ENCODE measurements around the gene COBL.

COBL gene

GRCh38 chr7:51325261-51325676 is 8.7 kb upstream of the COBL start:
- intact Hi-C loops (cut with DNase I; ENCODE audit: low total_unique reads) = no loop called here
- Histone ChIP-seq H3K27ac (no peak overlapping the region), H3K36me3 (no peaks in the 10 kb centered on the region), H3K9me3 (no peaks in the 10 kb centered on the region), H3K4me1 (no peaks in the 10 kb centered on the region), H3K4me3 (no peak overlapping the region), H3K27me3 (peaks cover 0 to 9% of the 10 kb centered on the region in 2 donors)
- no peak for DNase-seq
- TF ChIP-seq, protein P1, sequence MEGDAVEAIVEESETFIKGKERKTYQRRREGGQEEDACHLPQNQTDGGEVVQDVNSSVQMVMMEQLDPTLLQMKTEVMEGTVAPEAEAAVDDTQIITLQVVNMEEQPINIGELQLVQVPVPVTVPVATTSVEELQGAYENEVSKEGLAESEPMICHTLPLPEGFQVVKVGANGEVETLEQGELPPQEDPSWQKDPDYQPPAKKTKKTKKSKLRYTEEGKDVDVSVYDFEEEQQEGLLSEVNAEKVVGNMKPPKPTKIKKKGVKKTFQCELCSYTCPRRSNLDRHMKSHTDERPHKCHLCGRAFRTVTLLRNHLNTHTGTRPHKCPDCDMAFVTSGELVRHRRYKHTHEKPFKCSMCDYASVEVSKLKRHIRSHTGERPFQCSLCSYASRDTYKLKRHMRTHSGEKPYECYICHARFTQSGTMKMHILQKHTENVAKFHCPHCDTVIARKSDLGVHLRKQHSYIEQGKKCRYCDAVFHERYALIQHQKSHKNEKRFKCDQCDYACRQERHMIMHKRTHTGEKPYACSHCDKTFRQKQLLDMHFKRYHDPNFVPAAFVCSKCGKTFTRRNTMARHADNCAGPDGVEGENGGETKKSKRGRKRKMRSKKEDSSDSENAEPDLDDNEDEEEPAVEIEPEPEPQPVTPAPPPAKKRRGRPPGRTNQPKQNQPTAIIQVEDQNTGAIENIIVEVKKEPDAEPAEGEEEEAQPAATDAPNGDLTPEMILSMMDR (IDR thresholded peaks at IDR 0.05) = no peak

GRCh38 chr7:51324206-51324898 is 7.7 kb upstream of the COBL start:
- Histone ChIP-seq H3K4me1 (no peaks in the 10 kb centered on the region), H3K36me3 (no peaks in the 10 kb centered on the region), H3K9me3 (no peaks in the 10 kb centered on the region), H3K27ac (no peak overlapping the region), H3K27me3 (peaks cover 0 to 10% of the 10 kb centered on the region in 2 donors), H3K4me3 (no peak overlapping the region)
- TF ChIP-seq, protein P1 (IDR thresholded peaks at IDR 0.05) = no peak
- intact Hi-C loops (cut with DNase I; ENCODE audit: low total_unique reads) = no loop called here
- DNase-seq = no peak

DNA sequence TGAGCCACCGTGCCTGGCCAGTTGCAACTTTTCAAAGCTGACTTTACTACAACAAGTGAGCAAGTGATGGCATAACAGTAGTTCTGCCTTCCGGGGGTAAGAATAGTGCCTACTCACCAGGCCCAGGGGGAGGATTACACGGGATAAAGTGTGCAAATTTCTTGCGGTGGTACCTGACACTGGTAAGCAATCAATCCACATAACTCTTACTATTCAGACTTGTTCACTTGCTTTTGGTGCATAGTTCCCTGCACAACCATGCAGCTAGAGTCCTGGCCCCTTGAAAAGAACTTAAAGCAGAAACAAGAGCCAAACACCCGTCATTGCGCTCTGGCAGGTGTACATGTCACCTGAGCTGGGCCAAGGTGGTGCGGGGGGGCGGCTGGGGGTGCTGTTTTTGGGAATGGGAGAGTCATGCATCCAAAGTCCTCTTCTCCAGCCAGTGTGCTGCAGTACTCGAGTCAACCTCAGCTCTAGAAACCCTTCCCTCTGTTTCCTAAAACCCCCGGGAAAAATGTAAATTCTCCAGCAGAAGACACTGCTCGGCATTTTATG is 5.4 kb upstream of the COBL start:
- H3K27me3 ChIP-seq = peaks cover 0 to 22% of the 10 kb centered on the region in 2 donors
- H3K4me1 ChIP-seq = peaks cover 0 to 4% (median 2%) of the 10 kb centered on the region in 4 donors
- TF ChIP-seq, protein P1 (IDR thresholded peaks at IDR 0.05) = no peak
- no peak overlapping the region for H3K4me3 ChIP-seq
- intact Hi-C loops (cut with DNase I; ENCODE audit: low total_unique reads) = no loop called here
- no peaks in the 10 kb centered on the region for H3K36me3 ChIP-seq
- no peak overlapping the region for H3K27ac ChIP-seq
- no peak for DNase-seq
- no peaks in the 10 kb centered on the region for H3K9me3 ChIP-seq

DNA sequence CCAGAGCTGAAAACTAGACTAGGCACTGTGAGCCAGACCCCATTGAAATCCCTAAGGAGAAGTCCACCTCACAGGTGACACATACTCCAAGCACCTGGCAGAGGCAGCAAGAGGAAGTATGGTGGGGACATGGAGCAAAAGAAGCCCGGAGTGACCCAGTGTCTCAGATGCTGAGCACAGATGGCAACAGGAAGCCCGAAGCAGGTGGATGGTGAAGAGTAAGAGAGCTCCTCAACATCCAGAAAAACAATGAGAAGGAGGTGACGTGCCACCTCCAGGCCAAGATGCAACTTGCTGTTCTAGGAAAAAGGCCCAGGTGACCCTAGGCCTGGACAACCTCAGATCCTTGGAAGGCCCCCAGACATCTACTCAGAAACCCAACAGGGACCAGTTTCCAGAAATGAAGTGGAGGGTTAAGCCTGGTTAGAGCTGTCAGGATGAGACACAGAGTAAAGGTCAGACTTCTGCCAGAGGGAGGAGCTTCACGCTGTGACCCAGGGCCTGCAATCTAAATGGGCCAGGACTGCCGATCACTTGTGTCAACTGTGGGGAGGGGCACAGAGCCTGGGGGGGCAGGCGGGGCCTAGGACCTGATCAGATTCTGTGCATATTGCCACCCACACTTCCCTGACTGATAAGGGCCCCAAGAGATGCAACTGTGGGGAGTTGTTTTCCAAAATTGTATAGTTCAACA is 2.4 kb upstream of the COBL start:
- DNase-seq = no peak
- peaks cover 0 to 18% (median 15%) of the 10 kb centered on the region in 4 donors for H3K4me1 ChIP-seq
- peaks cover 0 to 34% of the 10 kb centered on the region in 2 donors for H3K27me3 ChIP-seq
- no peak overlapping the region for H3K4me3 ChIP-seq
- no peaks in the 10 kb centered on the region for H3K9me3 ChIP-seq
- intact Hi-C loops (cut with DNase I; ENCODE audit: low total_unique reads) = no loop called here
- TF ChIP-seq, protein P1 (IDR thresholded peaks at IDR 0.05) = no peak
- H3K27ac ChIP-seq = no peak overlapping the region
- no peaks in the 10 kb centered on the region for H3K36me3 ChIP-seq

DNA sequence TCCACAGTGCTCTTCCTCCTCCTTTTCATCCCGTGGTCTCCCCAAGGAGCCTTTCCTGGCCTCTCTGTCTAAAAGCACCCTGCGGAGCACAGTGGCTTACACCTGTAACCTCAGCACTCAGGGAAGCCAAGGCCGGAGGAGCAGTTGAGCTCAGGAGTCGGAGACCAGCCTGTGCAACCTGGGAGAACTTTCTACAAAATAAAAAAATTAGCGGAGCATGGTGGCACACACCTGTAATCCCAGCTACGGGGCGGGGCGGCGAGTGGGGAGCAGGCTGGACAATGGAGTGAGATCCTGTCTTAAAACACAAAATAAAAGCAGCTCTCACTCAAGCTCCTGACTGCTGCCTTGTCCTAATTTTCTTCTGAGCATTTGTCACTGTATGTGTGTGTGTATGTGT is 1.4 kb upstream of the COBL start:
- no peaks in the 10 kb centered on the region for H3K9me3 ChIP-seq
- intact Hi-C loops (cut with DNase I; ENCODE audit: low total_unique reads) = no loop called here
- peaks cover 0 to 18% (median 15%) of the 10 kb centered on the region in 4 donors for H3K4me1 ChIP-seq
- no peaks in the 10 kb centered on the region for H3K36me3 ChIP-seq
- H3K27me3 ChIP-seq = peaks cover 0 to 34% of the 10 kb centered on the region in 2 donors
- TF ChIP-seq, protein P1 (IDR thresholded peaks at IDR 0.05) = no peak
- DNase-seq = no peak
- no peak overlapping the region for H3K27ac ChIP-seq
- no peak overlapping the region for H3K4me3 ChIP-seq
